Lower lobe of right lung (tissue), 2 donors: Measurements from ENCODE around the gene YBX1. TPM values are rescaled to one million over a fixed set of nuclear protein-coding genes. Genes with fewer than 3 reads are reported as not detected.

ENCODE experiments used
- ATAC-seq, 2 donors: fragments of 200-7000 bp; cut with Tn5 transposase; one replicate each; pipeline ENCODE4 v1.9.1; 2020 to 2022; ENCODE audit warnings: mild to moderate bottlenecking in 2 of 2, moderate library complexity in 2 of 2
- DNase-seq: peaks from one replicate; pipeline ENCODE4 v3.0.0-alpha.2; 2020
- H3K27ac ChIP-seq: fragments of 200-600 bp; one replicate; pipeline ENCODE4 v1.8.0; 2022
- H3K27me3 ChIP-seq: fragments of 200-600 bp; one replicate; pipeline ENCODE4 v1.8.0; 2022; ENCODE audit warnings: low read depth
- H3K36me3 ChIP-seq: fragments of 200-600 bp; one replicate; pipeline ENCODE4 v1.8.0; 2022; ENCODE audit warnings: mild to moderate bottlenecking
- H3K4me1 ChIP-seq: fragments of 200-600 bp; one replicate; pipeline ENCODE4 v1.8.0; 2022
- H3K4me3 ChIP-seq: fragments of 200-600 bp; one replicate; pipeline ENCODE4 v1.8.0; 2022; ENCODE audit warnings: mild to moderate bottlenecking
- H3K9me3 ChIP-seq: fragments of 200-600 bp; one replicate; pipeline ENCODE4 v1.8.0; 2022
- CTCF ChIP-seq: fragments of 200-600 bp; IDR thresholded peaks from one replicate; pipeline ENCODE4 v1.8.0; 2022; ENCODE audit warnings: antibody characterized with exemption, mild to moderate bottlenecking
- intact Hi-C: fragments of 100-400 bp; cut with DNase I; formaldehyde crosslinking; loops from one replicate; pipeline ENCODE4 v1.11.0; 2022
- total RNA-seq: library from RNA; stranded (reverse); fragmentation: NEBNext Ultra II Directional; extraction: Animal tissue kit (Norgen Biotek cat#: 25700); gene quantifications from one replicate; pipeline ENCODE4 v1.2.1, GENCODE V29; 2021
- donor health status: DM: no; HTN: yes; CAD: no; lungs with severe emphysema.

The YBX1 gene
- total RNA-seq, 1 donor from 2014 or later = 552 TPM

- H3K4me3 ChIP-seq = no peak overlapping the region
- DNase-seq = no peak
Measured at GRCh38 chr1:42738678-42739226, 56.5 kb downstream of the YBX1 start.

GRCh38 chr1:42739753-42740700, 57.8 kb downstream of the YBX1 start, which contains the start of gene CLDN19:
CLDN19 (minus strand) TSS chr1:42740236; CDS start chr1:42740063, 173 bp downstream.
- no peak for ATAC-seq
- no peaks in the 10 kb centered on the region for H3K4me1 ChIP-seq
- DNase-seq = no peak

More at GRCh38 chr1:42738678-42739226, 56.5 kb downstream of the YBX1 start:
- no peak for ATAC-seq
- H3K4me1 ChIP-seq = no peaks in the 10 kb centered on the region
- H3K36me3 ChIP-seq = no peaks in the 10 kb centered on the region
- no peaks in the 10 kb centered on the region for H3K9me3 ChIP-seq
- H3K27ac ChIP-seq = no peak overlapping the region
- intact Hi-C loops = no loop called here
- no peak for TF ChIP-seq CTCF
- no peaks in the 10 kb centered on the region for H3K27me3 ChIP-seq

GRCh38 chr1:42740851-42741580, 58.8 kb downstream of the YBX1 start:
- DNase-seq = no peak
- H3K27ac ChIP-seq = no peak overlapping the region
- H3K36me3 ChIP-seq = peaks cover 4% of the 10 kb centered on the region
- no peaks in the 10 kb centered on the region for H3K4me1 ChIP-seq
- no peaks in the 10 kb centered on the region for H3K27me3 ChIP-seq
- no peak for TF ChIP-seq CTCF
- H3K4me3 ChIP-seq = no peak overlapping the region
- no peaks in the 10 kb centered on the region for H3K9me3 ChIP-seq
- intact Hi-C loops = no loop called here
- ATAC-seq = no peak

More at GRCh38 chr1:42739753-42740700, 57.8 kb downstream of the YBX1 start, which contains the start of gene CLDN19:
- H3K27ac ChIP-seq = no peak within 1 kb of the TSS
- no peaks in the 10 kb centered on the region for H3K9me3 ChIP-seq
- H3K27me3 ChIP-seq = no peaks in the 10 kb centered on the region
- TF ChIP-seq CTCF = no peak
- intact Hi-C loops = no loop called here
- no peak within 1 kb of the TSS for H3K4me3 ChIP-seq
- H3K36me3 ChIP-seq = no peaks in the 10 kb centered on the region

GRCh38 chr1:42741706-42742105, 59.5 kb downstream of the YBX1 start:
- Histone ChIP-seq H3K27ac (no peak overlapping the region), H3K9me3 (no peaks in the 10 kb centered on the region), H3K27me3 (no peaks in the 10 kb centered on the region), H3K4me3 (no peak overlapping the region), H3K4me1 (no peaks in the 10 kb centered on the region), H3K36me3 (peaks cover 11% of the 10 kb centered on the region)
- intact Hi-C loops = no loop called here
- DNase-seq (no peak), ATAC-seq (no peak)
- TF ChIP-seq CTCF = no peak

- DNase-seq (no peak), ATAC-seq (no peak)
- Histone ChIP-seq H3K9me3 (no peaks in the 10 kb centered on the region), H3K36me3 (peaks cover 14% of the 10 kb centered on the region), H3K4me3 (no peak overlapping the region), H3K4me1 (no peaks in the 10 kb centered on the region), H3K27ac (no peak overlapping the region), H3K27me3 (no peaks in the 10 kb centered on the region)
- no peak for TF ChIP-seq CTCF
- intact Hi-C loops = no loop called here
Measured at GRCh38 chr1:42742141-42742540, 59.9 kb downstream of the YBX1 start.
